HG03025 (cell line): ENCODE data around the gene NXF1.
"Not testable (repeated sequence)": the region's sequence is repeated elsewhere in the genome, so short reads cannot be mapped to it uniquely, and the experiment has no call there.

Experiments used
- ATAC-seq: cut with Tn5 transposase; IDR thresholded peaks from one replicate; pipeline ENCODE4 v1.9.1; 2021; ENCODE audit warnings: mild to moderate bottlenecking, moderate library complexity; ENCODE audit not compliant: unreplicated experiment, low FRiP score

Gene NXF1

DNA sequence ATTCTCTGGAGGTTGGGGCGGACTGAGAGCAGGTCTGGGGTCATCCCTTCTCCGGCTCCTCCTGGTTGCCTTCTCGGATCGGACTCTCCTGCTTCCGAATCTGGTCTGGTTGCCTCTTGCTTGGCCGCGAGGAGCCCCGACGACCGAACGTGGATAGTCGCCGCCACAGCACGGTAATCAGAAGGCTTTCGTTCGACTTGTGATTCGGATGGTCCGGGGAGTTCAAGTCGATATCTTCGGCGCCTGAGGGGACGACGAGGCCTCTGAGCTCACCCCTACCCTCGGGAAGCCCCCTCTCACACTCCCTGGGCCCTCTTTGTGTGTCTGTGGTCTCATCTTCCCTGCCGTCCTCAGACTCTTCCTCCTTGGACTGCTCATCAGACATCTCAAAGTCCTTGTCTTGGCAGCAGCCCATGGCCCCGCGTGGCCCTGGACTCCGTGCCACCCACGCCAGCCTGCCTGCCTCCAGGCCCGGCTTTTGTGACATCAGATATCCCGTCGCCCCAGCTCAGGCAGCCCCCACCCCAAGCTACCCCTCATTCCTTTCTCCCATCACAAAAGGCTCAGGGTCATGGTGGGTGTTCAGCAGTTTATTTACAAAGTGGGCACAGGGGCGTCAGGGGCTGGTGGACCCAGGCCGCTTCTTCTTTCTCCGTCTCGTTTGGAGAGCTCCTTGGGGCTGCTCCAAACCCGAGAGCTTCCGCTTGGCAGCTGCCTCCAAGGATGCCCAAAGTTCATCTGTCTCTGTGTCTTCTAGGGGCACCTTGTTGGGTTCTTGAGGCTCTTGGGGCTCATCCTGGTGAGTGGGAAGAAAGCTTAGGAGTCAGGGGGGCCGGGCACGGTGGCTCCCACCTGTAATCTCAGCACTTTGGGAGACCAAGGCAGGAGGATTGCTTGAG lies 27.3 kb upstream of the NXF1 start, which contains the start of gene TEX54:
Gene TEX54, minus strand, starts transcription at position 506 of the 899 bp plus-strand sequence.
- ATAC-seq, result peak; percentile 9

DNA sequence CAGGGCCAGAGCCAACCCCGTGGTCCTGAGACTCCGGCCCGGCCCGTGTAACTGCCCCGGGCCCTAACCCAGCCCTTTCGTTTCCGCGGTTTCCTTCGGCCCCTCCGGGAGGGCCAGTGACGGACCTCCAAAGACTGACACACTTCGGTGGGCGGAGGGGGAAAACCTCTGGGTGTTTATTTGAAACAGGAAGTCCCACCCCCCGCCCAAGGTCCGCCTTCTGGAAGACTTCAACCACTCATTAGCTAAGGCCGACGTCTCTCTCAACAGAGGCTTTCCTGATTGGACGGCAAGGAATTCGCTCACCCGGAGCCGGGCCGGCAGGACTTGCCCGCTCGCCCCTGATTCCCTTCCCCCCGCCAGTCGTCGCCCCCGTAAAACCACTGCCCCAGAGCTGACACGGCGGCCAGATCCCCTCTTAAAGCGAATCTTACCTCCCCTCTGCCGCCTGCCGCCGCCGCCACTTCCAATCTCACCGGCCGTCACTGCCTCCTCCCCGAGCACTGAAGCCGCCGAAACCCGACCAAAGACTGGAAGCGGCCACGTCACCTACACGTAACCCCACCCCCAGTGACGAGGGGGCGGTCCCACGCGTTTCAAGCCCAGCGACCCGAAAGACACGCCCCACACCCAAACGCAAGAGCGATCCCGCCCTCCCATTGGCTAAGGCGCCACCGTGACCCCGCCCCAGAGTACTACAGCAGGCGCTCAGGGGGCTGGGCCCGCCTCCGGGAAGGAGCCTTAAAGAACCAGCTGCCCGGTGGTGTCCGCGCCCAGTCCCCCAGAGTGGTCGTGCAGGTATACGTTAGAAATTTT lies 26.5 kb upstream of the NXF1 start, which contains the start of gene STX5:
Gene STX5, minus strand, starts transcription at position 532 of the 816 bp plus-strand sequence. CDS start 808 bp downstream, outside the sequence.
- ATAC-seq, result peak; percentile 71

DNA sequence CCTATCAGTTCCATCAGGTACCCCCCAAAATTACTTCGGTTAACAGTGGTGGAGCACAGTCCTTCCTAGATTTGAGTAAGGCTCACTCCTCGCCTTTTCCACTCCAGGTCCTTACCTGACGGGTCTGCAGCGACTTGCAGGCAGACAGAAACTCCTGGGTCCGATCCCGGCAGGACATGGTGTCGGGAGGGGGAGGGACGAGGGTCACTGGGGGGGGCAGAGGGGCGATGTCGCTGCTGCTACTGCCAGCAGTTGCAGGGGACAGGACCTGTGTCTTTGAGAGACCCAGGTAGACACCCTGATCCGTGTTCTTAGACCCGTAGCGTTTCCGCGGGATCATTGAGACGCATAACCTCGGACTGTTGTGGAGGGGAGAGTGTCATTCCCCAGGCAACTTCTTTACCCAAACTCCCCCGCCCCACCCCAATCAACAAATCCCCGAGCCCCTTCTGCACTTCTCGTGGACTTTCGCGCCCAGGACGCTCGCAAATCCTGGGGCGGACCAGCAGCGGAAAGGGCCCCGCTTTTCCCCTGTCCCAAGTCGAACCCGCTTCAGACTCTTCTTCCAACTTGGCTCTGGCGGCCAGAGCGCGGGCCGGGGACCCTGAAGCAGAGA lies 25.8 kb upstream of the NXF1 start:
- no peak for ATAC-seq

DNA sequence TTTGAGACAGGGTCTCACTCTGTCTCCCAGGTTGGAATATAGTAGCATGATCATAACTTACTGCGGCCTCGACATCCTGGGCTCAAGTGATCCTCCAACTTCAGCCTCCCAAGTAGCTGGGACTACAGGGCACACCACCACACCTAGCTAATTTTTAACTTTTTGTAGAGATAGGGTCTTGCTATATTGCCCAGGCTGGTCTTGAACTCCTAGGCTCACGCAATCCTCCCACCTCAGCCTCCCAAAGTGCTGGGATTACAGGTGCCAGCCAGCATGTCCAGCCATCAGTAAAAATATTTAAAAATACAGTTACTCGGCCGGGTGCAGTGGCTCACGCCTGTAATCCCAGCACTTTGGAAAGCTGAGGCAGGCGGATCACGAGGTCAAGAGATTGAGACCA lies 22.9 kb upstream of the NXF1 start:
- ATAC-seq, result not testable (repeated sequence)

DNA sequence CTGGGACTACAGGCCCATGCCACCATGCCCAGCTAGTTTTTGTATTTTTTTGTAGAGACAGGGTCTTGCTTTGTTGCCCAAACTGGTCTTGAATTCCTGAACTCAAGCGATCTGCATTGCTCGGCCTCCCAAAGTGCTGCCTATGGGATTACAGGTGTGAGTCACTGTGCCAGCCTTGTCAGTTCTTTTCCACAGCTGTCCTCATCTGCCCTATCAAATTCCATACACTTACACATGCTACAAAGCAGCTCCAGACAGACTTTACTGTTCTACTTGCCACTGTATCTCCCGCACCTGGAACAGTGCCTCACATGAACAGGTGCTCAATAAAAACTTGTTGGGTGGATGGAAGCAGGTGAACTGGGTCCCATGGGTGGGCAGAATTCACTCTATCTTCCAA lies 18.4 kb upstream of the NXF1 start:
- no peak for ATAC-seq

DNA sequence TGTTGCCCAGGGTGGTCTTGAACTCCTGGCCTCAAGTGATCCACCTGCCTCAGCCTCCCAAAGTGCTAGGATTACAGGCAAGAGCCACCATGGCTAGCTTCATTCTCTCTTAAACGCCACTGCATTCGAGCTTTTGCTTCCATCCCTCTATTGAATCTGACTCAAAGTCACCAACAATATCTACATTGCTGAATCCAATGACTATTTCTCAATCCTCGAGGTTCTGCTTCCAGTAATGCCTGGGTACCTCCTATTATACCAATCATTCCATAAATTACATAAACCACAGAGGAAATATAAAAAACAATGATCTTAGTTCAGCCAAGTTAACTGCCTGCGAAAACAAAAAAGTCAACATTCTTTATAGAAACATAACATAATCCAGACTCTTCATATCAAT lies 11.9 kb upstream of the NXF1 start:
- no peak for ATAC-seq

DNA sequence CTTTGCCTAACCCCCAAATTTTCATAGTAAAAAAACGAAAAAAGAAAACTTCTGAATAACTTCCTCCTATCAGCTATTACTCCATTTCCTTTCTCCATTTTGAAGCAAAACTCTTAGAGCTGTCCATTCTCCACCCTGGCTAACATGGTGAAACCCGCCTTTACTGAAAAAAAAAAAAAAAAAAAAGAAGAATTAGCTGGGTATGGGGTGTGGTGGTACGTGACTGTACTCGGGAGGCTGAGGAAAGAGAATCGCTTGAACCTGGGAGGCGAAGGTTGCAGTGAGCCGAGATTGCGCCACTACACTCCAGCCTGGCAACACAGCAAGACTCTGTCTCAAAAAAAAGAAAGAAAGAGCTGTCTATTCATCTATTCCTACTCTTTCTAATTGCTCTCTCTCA lies 11.3 kb upstream of the NXF1 start:
- no peak for ATAC-seq

DNA sequence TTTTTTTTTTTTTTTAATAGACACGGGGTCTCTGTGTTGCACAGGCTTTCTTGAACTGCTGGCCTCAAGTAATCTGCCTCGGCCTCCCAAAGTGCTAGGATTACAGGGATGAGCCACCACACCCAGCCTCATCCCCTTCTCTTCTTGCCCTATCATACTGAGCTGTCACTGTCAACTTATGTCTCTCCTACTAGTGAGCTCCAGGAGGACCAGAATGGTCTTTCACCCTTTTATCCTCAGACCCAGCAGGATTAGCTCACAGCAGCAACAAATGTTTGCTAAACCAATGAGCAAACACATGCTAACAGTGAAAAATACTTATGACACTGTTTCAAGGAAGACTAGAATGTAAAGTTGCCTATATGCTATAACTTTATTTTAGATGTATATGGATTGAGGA lies 6.4 kb upstream of the NXF1 start:
- no peak for ATAC-seq

DNA sequence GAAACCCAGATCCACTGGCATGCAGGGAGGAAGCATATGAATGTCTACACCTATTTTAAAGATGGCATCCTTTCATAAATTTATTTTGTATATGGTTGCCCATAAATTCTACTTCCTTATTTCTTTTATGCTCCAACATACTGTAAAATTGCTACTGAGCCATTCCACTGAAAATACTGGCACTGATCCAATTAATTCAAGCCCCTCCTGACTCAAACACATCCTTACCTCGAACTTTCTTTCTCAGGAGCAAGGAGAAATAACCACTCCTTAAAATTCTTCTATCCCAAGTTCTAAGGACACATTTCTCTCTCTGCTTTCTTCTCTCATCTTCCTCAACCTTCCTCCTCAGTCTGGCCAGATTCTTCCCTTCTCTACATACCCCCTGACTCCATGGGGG lies 5.5 kb upstream of the NXF1 start:
- no peak for ATAC-seq

DNA sequence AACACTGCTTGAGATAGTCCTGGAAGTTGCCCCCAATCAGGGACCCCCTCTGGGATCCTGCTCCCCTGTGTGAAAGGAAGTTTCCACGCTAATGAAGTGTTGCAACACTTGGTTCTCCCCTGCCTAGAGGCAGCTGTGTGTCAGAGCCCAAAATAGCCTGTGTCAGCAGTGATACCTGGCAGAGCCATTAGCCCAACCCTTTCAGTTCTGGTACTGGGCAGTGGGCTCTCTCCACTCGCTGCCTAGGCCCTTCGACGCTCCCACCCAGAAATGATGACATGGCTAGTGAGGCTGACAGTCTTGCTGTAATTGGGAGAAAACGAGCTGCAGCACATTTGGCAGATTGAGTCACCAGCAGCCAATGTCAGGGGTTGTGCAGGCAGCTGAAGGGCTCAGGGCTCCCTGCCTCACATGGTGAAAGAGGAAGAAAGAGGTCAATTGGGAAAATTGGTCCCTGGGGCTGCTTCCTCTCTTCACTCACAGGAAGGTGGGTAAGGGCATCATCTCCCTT lies 1.4 kb upstream of the NXF1 start:
- ATAC-seq, result no peak

DNA sequence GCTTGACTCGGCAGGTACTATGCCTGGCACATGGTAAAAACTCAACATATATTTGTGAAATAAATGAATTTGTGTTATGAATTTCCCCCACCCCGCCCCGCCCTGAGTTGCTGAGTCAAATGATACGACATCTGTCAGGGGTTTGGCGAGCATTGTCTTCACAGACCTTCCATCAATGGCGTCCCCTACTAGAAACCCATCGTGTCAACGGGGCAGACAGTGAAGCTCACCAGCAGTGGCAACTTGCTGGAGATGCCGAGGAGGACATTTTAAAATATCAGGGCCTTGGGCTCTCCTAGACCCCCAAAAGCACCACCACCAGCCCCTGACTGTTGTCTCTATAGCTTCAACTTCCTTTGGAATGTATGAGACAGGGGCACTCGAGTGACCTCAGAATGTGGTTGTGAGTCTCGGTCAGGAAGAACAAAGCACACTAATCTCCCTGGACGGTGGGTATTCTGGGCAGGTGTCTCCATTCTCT lies 761 bp upstream of the NXF1 start:
- ATAC-seq, result no peak

DNA sequence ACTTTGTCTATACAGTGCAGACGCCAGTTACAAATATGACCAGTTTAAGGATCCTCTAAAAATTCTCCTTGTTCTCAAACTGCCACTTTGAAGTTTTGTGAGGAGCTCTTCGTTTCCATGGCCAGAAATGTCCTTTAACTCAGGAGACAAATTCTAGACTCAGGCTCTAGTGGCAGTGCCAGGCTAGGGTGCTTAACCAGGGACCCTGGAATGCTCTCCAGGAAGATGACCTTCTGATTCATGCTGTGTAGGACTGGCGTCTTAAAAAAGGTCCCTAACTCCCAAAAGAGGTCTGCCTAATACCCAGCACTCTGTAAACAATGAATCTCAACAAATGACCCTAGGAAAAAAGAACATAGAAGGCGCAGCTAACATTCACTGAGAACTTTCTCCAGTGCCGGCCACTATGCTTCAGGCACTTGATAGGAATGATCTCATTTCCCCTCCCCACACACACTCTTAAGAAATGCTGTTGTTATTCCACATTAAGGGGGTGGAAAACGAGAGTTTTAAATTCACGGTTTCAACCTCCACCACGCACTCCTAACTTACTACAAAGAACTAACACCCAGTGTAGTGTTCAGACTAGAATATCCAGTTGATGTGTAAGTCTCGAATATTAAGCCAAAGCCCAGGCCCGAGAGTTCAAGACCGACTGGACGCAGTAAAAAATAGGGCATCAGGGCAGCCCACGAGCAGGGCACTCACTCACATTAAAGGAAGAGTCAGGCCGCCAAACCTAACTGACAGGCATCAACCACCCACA lies 747 bp downstream of the NXF1 start:
- peak; percentile 22 for ATAC-seq

DNA sequence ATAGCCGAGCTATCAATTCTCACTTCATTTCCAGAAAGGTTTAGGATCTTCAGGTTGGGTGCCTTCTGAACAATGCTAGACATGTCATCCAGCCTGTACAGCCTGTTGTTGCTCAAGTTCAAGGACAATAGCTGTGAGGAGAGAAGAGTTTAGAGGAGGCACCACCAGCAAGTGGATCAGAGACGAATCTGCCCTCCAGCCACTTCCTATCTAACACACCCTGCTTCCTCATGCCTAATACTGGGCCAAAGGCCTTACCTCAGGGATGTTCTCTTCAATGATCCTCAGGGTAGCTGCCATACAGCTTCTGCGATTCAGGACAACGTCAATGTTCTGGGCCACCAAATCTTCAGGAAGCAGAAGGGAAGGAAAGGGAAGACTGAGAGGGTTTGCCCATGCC lies 4.2 kb downstream of the NXF1 start:
- no peak for ATAC-seq

DNA sequence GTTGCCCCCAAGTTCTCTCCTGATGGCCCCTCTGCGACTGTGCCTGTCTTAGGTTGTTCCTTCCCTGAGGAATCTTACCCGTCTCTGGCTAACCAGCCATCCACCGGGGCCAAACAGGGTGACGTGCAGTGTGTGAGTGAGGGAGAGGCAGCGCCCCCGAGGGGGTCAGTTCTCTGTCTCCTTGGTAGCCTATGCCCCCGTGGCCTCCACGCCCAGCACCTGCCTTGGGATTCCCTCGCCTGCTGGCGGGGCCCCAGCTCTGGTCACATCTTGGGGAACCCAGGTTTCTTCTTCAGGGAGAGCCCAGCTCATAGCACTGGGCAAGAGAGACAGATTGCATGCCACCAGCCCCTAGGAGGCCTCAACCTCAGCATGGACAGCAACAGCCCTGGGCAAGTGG lies 5.8 kb downstream of the NXF1 start:
- no peak for ATAC-seq

DNA sequence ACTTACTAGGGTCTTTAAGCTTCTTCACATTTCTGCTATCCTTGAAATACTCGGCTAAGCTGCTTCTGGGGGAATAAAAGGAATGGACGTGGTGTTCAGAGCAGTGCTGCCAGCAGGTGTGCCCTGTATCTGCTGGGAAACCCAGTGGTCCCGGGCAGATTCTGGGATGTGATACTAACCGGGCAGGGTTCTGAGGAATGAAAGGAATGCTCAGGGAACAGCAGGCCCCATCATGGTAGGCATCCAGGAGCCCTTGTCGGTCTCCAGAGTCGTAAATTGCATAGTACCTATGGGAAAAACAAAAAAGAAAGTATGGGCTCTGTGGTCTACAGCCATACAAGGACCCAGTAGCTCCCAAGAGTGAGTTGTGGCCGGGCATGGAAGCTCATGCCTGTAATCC lies 9.0 kb downstream of the NXF1 start:
- no peak for ATAC-seq

DNA sequence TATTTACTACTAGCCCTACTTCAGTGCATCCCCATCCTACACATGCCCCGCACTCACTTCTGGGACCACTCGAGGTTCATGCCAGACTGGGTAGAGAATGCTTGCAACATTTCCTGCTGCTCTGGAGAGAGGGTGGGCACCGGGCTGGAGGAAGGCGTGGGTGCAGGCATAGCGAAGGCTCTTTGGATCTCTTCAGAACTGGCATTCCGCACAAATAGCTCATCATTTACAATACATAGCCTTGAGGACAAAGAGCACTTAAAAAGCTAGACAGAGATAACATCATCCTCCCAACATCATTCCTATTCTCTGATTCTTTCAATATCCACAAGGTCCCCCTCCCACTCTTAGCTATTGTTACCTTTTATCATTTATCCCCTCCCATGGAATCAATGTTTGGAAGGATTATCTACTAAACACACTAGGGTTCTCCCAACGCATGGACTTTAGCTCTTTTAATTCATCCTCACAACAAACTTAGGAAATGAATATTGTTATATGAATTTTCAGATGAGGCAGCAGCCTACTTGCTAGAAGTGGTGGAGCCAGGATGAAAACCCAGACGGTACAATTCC lies 11.0 kb downstream of the NXF1 start:
- ATAC-seq, result no peak

DNA sequence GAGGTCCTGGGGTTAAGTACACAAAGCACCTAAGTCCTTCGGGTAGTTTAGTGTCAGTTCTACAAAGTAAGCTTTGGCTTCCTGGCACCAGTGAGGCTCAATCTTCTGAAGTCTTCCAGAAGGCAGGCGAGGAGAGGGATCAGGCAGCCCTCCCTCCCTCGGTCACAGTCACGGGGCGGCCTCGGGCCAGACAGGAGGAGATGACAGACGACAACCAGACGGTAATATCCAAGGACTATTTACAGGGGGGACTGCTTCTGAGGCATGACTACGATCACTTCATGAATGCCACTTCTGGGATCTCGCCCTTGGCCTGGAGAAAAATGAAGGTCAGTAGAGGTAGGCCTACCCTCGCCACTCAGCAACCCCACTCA lies 13.1 kb downstream of the NXF1 start:
- ATAC-seq, result no peak

DNA sequence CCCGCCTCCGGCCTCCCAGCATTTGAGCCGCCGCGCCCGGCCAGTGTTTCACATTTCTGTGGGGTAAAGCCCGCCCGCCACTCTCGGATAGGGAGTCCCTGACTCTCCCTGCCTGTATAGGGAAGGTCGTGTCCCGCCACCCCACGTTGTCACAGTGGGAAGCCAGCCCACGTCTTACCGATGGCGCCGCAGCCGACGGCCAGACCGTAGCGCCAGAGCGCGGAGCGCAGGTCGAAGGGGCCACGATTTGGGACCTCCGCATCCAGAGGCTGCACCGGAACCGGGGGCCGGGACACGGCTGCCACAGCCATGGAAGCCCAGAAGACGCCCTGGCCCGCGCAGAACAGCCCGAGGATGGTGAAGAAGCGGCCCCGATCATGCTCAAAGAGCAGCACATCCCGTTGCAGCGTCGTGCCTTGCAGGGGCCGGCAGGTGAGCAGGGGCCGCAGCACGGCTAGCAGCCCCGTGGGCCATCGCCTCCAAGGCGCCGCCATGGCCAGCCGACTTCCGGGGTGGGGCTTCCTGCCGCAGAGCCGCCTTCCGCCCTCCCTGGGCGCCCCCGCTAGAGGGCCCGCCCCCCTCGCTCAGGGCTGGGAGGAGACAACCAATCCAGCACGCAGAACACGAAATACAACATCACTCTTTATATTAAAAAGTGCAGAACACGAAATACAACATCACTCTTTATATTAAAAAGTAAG lies 13.6 kb downstream of the NXF1 start, which contains the start of gene TMEM223:
Gene TMEM223, minus strand, starts transcription at position 506 of the 701 bp plus-strand sequence. Its CDS starts 12 bp downstream, at position 494.
- ATAC-seq, result peak; percentile 54

DNA sequence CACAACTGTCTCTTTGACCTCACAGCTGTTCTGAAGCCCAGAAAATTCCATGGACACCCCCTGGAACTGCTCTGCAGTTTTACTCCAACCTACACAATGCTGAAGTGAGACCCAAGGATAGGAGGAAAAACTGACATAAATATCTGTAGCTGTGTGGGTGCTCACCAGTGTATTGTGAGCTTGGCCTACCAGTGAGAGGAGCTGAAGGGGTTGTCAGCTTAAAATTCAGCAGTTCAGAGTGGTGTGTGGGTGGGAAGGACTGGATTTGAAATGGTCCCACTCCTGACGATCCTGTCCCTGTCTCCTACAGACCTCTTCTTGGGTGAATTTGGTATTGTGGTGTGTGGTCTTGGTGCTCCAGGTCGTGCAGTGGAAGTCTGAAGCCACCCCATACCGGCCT lies 15.7 kb downstream of the NXF1 start:
- no peak for ATAC-seq
